ENCODE measurements around the gene NELFA. TPM values are rescaled to one million over a fixed set of nuclear protein-coding genes. Genes with fewer than 3 reads are reported as not detected.

The NELFA gene
- total RNA-seq, 2 experiments from 2014 or later = 44.8 to 46.2 TPM

DNA sequence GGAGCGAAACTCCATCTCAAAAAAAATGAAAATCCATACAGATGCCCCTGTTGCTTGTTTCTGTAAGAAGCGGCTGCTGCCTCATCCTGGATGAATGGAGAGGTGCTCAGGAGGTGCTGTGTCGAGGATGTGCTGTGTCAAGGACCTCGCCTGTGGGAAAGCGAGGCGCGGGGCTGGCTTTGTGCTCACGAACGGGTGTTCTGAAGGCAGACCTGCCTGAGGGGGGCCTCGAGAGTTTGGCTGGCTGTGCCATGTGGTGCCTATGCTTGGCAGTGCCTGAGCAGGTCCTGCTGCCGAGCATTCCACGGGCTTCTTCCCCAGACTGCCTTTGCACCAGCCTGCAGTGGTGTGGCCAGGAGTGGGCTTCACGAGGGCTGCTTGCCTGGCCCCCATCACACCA lies 76.0 kb downstream of the NELFA start:
- Mint-ChIP-seq H3K9me3 (no peaks in the 10 kb centered on the region), H3K4me3 (no peak overlapping the region), H3K27me3 (no peaks in the 10 kb centered on the region), H3K27ac (no peak overlapping the region), H3K4me1 (no peaks in the 10 kb centered on the region), H3K36me3 (peaks cover 28% of the 10 kb centered on the region)
- DNase-seq = no peak

Other genes starting within 250 kb of the NELFA start
- not detected for gene FGFR3, start 215.7 kb downstream of the NELFA start, total RNA-seq
- 10 to 100 TPM; 76.6 to 77.3 TPM for gene LETM1, start 152.8 kb downstream of the NELFA start, total RNA-seq
- 100 to 1,000 TPM; 181 to 184 TPM for gene NSD2, start 137.6 kb downstream of the NELFA start, total RNA-seq
- under 1 TPM; 0.56 to 0.60 TPM for gene NAT8L, start 50.4 kb upstream of the NELFA start, total RNA-seq
- gene HAUS3, start 233.1 kb upstream of the NELFA start, total RNA-seq = 10 to 100 TPM; 23.6 to 23.7 TPM
- 1 to 10 TPM in 1 of 2 experiments, under 1 TPM in 1; 0.92 to 1.0 TPM for gene POLN, start 233.1 kb upstream of the NELFA start, total RNA-seq